Natural killer cell (primary cell): ENCODE data around the gene RIMBP2. TPM values are rescaled to one million over a fixed set of nuclear protein-coding genes. Genes with fewer than 3 reads are reported as not detected.

Source experiments
- ATAC-seq, 3 donors: fragments of 150-1000 bp in 2 of 3; fragments of 200-7000 bp in 1 of 3; cut with Tn5 transposase; 1 replicate in 1 of 3; 2 replicates in 2 of 3; pipeline ENCODE4 v1.10.0; 2021; ENCODE audit warnings: mild to moderate bottlenecking in 2 of 3, moderate library complexity in 2 of 3
- DNase-seq, 2 donors: peaks; one replicate each; pipeline versions ENCODE4 v3.0.0 to v3.0.0-alpha.2; 2013 to 2021; ENCODE audit warnings: mixed read lengths in 1 of 2
- H3K27ac ChIP-seq: one replicate; pipeline ENCODE4 v1.5.1; 2013; ENCODE audit warnings: mild to moderate bottlenecking, low read length
- H3K27me3 ChIP-seq: one replicate; pipeline ENCODE4 v1.6.1; 2013; ENCODE audit warnings: low read length; ENCODE audit not compliant: control insufficient read depth, insufficient read depth
- H3K36me3 ChIP-seq: one replicate; pipeline ENCODE4 v1.6.1; 2013; ENCODE audit warnings: low read length; ENCODE audit not compliant: control insufficient read depth, insufficient read depth
- H3K4me1 ChIP-seq: one replicate; pipeline ENCODE4 v1.6.1; 2013; ENCODE audit warnings: low read length; ENCODE audit not compliant: control insufficient read depth, insufficient read depth
- H3K4me3 ChIP-seq: one replicate; pipeline ENCODE4 v1.5.1; 2013; ENCODE audit warnings: low read length
- H3K9me3 ChIP-seq: one replicate; pipeline ENCODE4 v1.6.1; 2013; ENCODE audit warnings: low read length; ENCODE audit not compliant: control insufficient read depth, insufficient read depth
- H3K27ac Mint-ChIP-seq, 2 donors: one replicate each; pipeline ENCODE4 v1.8.0; 2022; ENCODE audit warnings: mild to moderate bottlenecking in 2 of 2, mixed read lengths in 2 of 2, moderate library complexity in 1 of 2
- H3K27me3 Mint-ChIP-seq, 2 donors: one replicate each; pipeline ENCODE4 v1.8.0; 2022; ENCODE audit warnings: low read depth in 2 of 2, mixed read lengths in 2 of 2
- H3K36me3 Mint-ChIP-seq: one replicate; pipeline ENCODE4 v1.8.0; 2022; ENCODE audit warnings: mixed read lengths
- H3K4me1 Mint-ChIP-seq, 2 donors: one replicate each; pipeline ENCODE4 v1.8.0; 2022; ENCODE audit warnings: mixed read lengths in 2 of 2
- H3K4me3 Mint-ChIP-seq: one replicate; pipeline ENCODE4 v1.8.0; 2022; ENCODE audit warnings: mild to moderate bottlenecking, moderate library complexity, mixed read lengths
- H3K9me3 Mint-ChIP-seq, 2 donors: one replicate each; pipeline ENCODE4 v1.8.0; 2022; ENCODE audit warnings: mixed read lengths in 2 of 2
- CTCF ChIP-seq: fragments of 200-600 bp; IDR thresholded peaks from one replicate; pipeline ENCODE4 v1.8.0; 2022; ENCODE audit warnings: antibody characterized with exemption
- WGBS: methylation state at CpG from one replicate; pipeline ENCODE4 v1.1.7; 2013; ENCODE audit warnings: missing lambda C conversion rate; ENCODE audit not compliant: insufficient coverage; 5-methylcytosine and 5-hydroxymethylcytosine counted together
- intact Hi-C: fragments of 100-400 bp; cut with micrococcal nuclease; formaldehyde crosslinking; loops from one replicate; pipeline ENCODE4 v1.14.2; 2022
- total RNA-seq, 4 donors: library from RNA; stranded (reverse); fragments of 120-200 nt in 1 of 4; gene quantifications; one replicate each; pipeline versions ENCODE4 v1.2.3 to v1.2.4, GENCODE V29; 2013 to 2022

Gene RIMBP2
- total RNA-seq, 3 donors from 2014 or later (not counting 1 experiment from before 2014, with no cell fraction given) = not detected

GRCh38 chr12:130357241-130357640, 358.9 kb downstream of the RIMBP2 start:
- H3K27ac ChIP-seq = no peak overlapping the region
- TF ChIP-seq CTCF = no peak
- Mint-ChIP-seq H3K27me3 (peaks cover 13 to 20% of the 10 kb centered on the region in 2 donors), H3K27ac (no peak overlapping the region), H3K36me3 (no peaks in the 10 kb centered on the region), H3K4me1 (peaks cover 6 to 7% of the 10 kb centered on the region in 2 donors), H3K4me3 (no peak overlapping the region), H3K9me3 (no peaks in the 10 kb centered on the region)
- DNase-seq = no peak
- no peak for ATAC-seq
- H3K4me3 ChIP-seq = no peak overlapping the region
- no peaks in the 10 kb centered on the region for H3K9me3 ChIP-seq
- H3K4me1 ChIP-seq = no peaks in the 10 kb centered on the region
- no peaks in the 10 kb centered on the region for H3K36me3 ChIP-seq
- intact Hi-C loops = no loop called here
- H3K27me3 ChIP-seq = no peaks in the 10 kb centered on the region
- 92% methylated on average over 8 of the region's 8 CpGs for WGBS

GRCh38 chr12:130356222-130356621, 359.9 kb downstream of the RIMBP2 start:
- Mint-ChIP-seq H3K27me3 (peaks cover 16 to 30% of the 10 kb centered on the region in 2 donors), H3K36me3 (no peaks in the 10 kb centered on the region), H3K4me1 (peaks cover 6 to 7% of the 10 kb centered on the region in 2 donors), H3K4me3 (no peak overlapping the region), H3K9me3 (no peaks in the 10 kb centered on the region), H3K27ac (no peak overlapping the region)
- DNase-seq (no peak), ATAC-seq (no peak)
- no peaks in the 10 kb centered on the region for H3K9me3 ChIP-seq
- intact Hi-C loops = no loop called here
- H3K36me3 ChIP-seq = no peaks in the 10 kb centered on the region
- H3K4me1 ChIP-seq = no peaks in the 10 kb centered on the region
- no peaks in the 10 kb centered on the region for H3K27me3 ChIP-seq
- no peak overlapping the region for H3K27ac ChIP-seq
- H3K4me3 ChIP-seq = no peak overlapping the region
- TF ChIP-seq CTCF = no peak
- 83% methylated on average over 8 of the region's 8 CpGs for WGBS

GRCh38 chr12:130354407-130354806, 361.7 kb downstream of the RIMBP2 start:
- H3K4me3 ChIP-seq = no peak overlapping the region
- TF ChIP-seq CTCF = no peak
- H3K27me3 ChIP-seq = no peaks in the 10 kb centered on the region
- H3K4me3 Mint-ChIP-seq = no peak overlapping the region
- no peaks in the 10 kb centered on the region for H3K36me3 ChIP-seq
- H3K27me3 Mint-ChIP-seq = peaks cover 16 to 49% of the 10 kb centered on the region in 2 donors
- H3K4me1 ChIP-seq = no peaks in the 10 kb centered on the region
- ATAC-seq (no peak), DNase-seq (no peak)
- H3K27ac Mint-ChIP-seq = no peak overlapping the region
- 73% methylated on average over 7 of the region's 7 CpGs for WGBS
- H3K36me3 Mint-ChIP-seq = no peaks in the 10 kb centered on the region
- H3K9me3 Mint-ChIP-seq = no peaks in the 10 kb centered on the region
- H3K27ac ChIP-seq = no peak overlapping the region
- peaks cover 6 to 7% of the 10 kb centered on the region in 2 donors for H3K4me1 Mint-ChIP-seq
- H3K9me3 ChIP-seq = no peaks in the 10 kb centered on the region
- intact Hi-C loops = no loop called here

GRCh38 chr12:130353081-130353480, 363.0 kb downstream of the RIMBP2 start:
- DNase-seq (no peak), ATAC-seq (no peak)
- H3K27me3 Mint-ChIP-seq = peaks cover 11 to 49% of the 10 kb centered on the region in 2 donors
- H3K4me3 Mint-ChIP-seq = no peak overlapping the region
- no peaks in the 10 kb centered on the region for H3K36me3 Mint-ChIP-seq
- intact Hi-C loops = no loop called here
- Histone ChIP-seq H3K27ac (no peak overlapping the region), H3K27me3 (no peaks in the 10 kb centered on the region), H3K9me3 (no peaks in the 10 kb centered on the region), H3K36me3 (no peaks in the 10 kb centered on the region), H3K4me1 (no peaks in the 10 kb centered on the region), H3K4me3 (no peak overlapping the region)
- H3K9me3 Mint-ChIP-seq = no peaks in the 10 kb centered on the region
- H3K27ac Mint-ChIP-seq = no peak overlapping the region
- peaks cover 6 to 7% of the 10 kb centered on the region in 2 donors for H3K4me1 Mint-ChIP-seq
- TF ChIP-seq CTCF = no peak
